ENCODE measurements around the gene LHB.
"Not testable (repeated sequence)": the region's sequence is repeated elsewhere in the genome, so short reads cannot be mapped to it uniquely, and the experiment has no call there.

Gene LHB

GRCh38 chr19:49017041-49017665 is at the start of gene LHB:
TSS of gene LHB (minus strand) at chr19:49017091. CDS start at chr19:49017081, 10 bp downstream.
- no peak for DNase-seq

GRCh38 chr19:49065905-49066512 is 49.1 kb upstream of the LHB start:
- no peak for DNase-seq

- DNase-seq = no peak
Observed at GRCh38 chr19:49064768-49065611, 48.1 kb upstream of the LHB start, which contains the start of gene NTF4. TSS of gene NTF4 (minus strand) at chr19:49064818. CDS start at chr19:49061997, 2,821 bp downstream.

- no peak for DNase-seq
Observed at GRCh38 chr19:49064029-49064629, 47.2 kb upstream of the LHB start.

- no peak for DNase-seq
Observed at GRCh38 chr19:49061445-49061844, 44.6 kb upstream of the LHB start.

GRCh38 chr19:49061000-49061399 is 44.1 kb upstream of the LHB start:
- no peak for DNase-seq

- no peak for DNase-seq
Observed at GRCh38 chr19:49059053-49059452, 42.2 kb upstream of the LHB start.

GRCh38 chr19:49058562-49058961 is 41.7 kb upstream of the LHB start:
- no peak for DNase-seq

GRCh38 chr19:49057636-49058234 is 40.8 kb upstream of the LHB start, which contains the start of gene CGB7:
TSS of gene CGB7 (minus strand) at chr19:49057749. CDS start at chr19:49055375, 2,374 bp downstream.
- peak; percentile 52 for DNase-seq

- not testable (repeated sequence) for DNase-seq
Observed at GRCh38 chr19:49056902-49057596, 40.2 kb upstream of the LHB start.

- peak; percentile 66 for DNase-seq
Observed at GRCh38 chr19:49056101-49056901, 39.4 kb upstream of the LHB start.

- DNase-seq = peak; percentile 63
Observed at GRCh38 chr19:49050376-49051033, 33.6 kb upstream of the LHB start.

- not testable (repeated sequence) for DNase-seq
Observed at GRCh38 chr19:49049834-49050233, 32.9 kb upstream of the LHB start.

- not testable (repeated sequence) for DNase-seq
Observed at GRCh38 chr19:49049011-49049410, 32.1 kb upstream of the LHB start, which contains the start of gene CGB8. TSS of gene CGB8 (minus strand) at chr19:49049111. CDS start at chr19:49048739, 372 bp downstream.

GRCh38 chr19:49043548-49043947 is 26.7 kb upstream of the LHB start, which contains the start of gene CGB5:
TSS of gene CGB5 (plus strand) at chr19:49043848. CDS start at chr19:49044210, 362 bp downstream.
- not testable (repeated sequence) for DNase-seq

- not testable (repeated sequence) for DNase-seq
Observed at GRCh38 chr19:49042666-49043065, 25.8 kb upstream of the LHB start.

GRCh38 chr19:49042177-49042576 is 25.3 kb upstream of the LHB start:
- DNase-seq = no peak

- not testable (repeated sequence) for DNase-seq
Observed at GRCh38 chr19:49039736-49040135, 22.8 kb upstream of the LHB start.

GRCh38 chr19:49038557-49039276 is 21.8 kb upstream of the LHB start:
- peak; percentile 65 for DNase-seq

GRCh38 chr19:49038111-49038510 is 21.2 kb upstream of the LHB start:
- DNase-seq = not testable (repeated sequence)
